NT2/D1 (cell line): ENCODE measurements around the gene DUSP2.

ENCODE experiments used
- DNase-seq: peaks from one replicate; pipeline ENCODE4 v3.0.0-alpha.2; 2011; ENCODE audit warnings: low read depth, low spot score
- H3K27me3 ChIP-seq: 2 replicates; pipeline ENCODE4 v1.6.0; 2011; ENCODE audit warnings: mild to moderate bottlenecking; ENCODE audit not compliant: insufficient read length, insufficient read depth
- H3K36me3 ChIP-seq: 2 replicates; pipeline ENCODE4 v1.6.1; 2011; ENCODE audit warnings: mild to moderate bottlenecking, low read length, mixed read lengths; ENCODE audit not compliant: insufficient read depth, insufficient read length
- H3K4me1 ChIP-seq: 2 replicates; pipeline ENCODE4 v1.5.1; 2011; ENCODE audit not compliant: insufficient read depth, insufficient read length
- H3K4me3 ChIP-seq: 2 replicates; pipeline ENCODE4 v1.5.1; 2011; ENCODE audit warnings: low read depth; ENCODE audit not compliant: insufficient read length
- H3K9ac ChIP-seq: 2 replicates; pipeline ENCODE4 v1.6.0; 2011; ENCODE audit warnings: low read depth; ENCODE audit not compliant: insufficient read length
- H3K9me3 ChIP-seq: 2 replicates; pipeline ENCODE4 v1.5.1; 2011; ENCODE audit warnings: mild to moderate bottlenecking, low read length; ENCODE audit not compliant: insufficient read depth
- SUZ12 ChIP-seq: IDR thresholded peaks from 2 replicates; pipeline ENCODE4 v1.6.1; 2011; ENCODE audit not compliant: insufficient read length, insufficient read depth; ENCODE audit errors: extremely low read depth
- YY1 ChIP-seq: IDR thresholded peaks from 2 replicates; pipeline ENCODE4 v1.6.1; 2011; ENCODE audit not compliant: insufficient read length, insufficient read depth
- ZNF274 ChIP-seq: IDR thresholded peaks from 2 replicates; pipeline ENCODE4 v1.6.1; 2011; ENCODE audit warnings: mild to moderate bottlenecking, low read depth, low read length

The DUSP2 gene

GRCh38 chr2:96114546-96114902 lies 30.7 kb downstream of the DUSP2 start:
- TF ChIP-seq SUZ12: no peak
- no peak for TF ChIP-seq ZNF274
- TF ChIP-seq YY1: no peak
- no peak overlapping the region for H3K4me3 ChIP-seq
- no peak for DNase-seq
- H3K27me3 ChIP-seq: peaks cover 38% of the 10 kb centered on the region
- no peak overlapping the region for H3K9ac ChIP-seq
- no peaks in the 10 kb centered on the region for H3K36me3 ChIP-seq
- no peaks in the 10 kb centered on the region; the same call in 1 of the 2 replicates for H3K9me3 ChIP-seq
- peaks cover 27% of the 10 kb centered on the region for H3K4me1 ChIP-seq

DNA sequence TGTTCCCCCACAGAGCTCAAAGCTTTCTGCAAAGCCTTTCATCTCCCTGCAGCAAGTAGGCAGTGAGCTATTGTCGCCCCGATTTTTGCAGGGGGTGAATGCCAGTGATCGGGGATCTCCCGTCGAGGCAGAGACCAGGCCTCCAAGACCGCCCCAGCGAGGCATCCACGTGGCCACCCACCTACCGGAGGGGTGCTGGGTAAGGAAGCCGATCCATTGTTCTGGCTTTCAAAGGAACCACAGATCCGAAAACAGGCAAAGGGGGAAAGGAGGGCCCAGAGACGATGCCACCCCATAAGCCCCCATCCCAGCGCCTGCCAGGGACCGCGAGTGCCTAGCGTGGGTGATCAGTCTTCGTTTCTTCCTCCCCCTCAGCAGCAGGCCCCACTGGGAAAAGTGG lies 31.3 kb downstream of the DUSP2 start:
- H3K27me3 ChIP-seq: peaks cover 34% of the 10 kb centered on the region
- TF ChIP-seq YY1: no peak
- no peak for TF ChIP-seq ZNF274
- no peak for TF ChIP-seq SUZ12
- H3K4me3 ChIP-seq: no peak overlapping the region
- H3K9ac ChIP-seq: no peak overlapping the region
- H3K4me1 ChIP-seq: peaks cover 33% of the 10 kb centered on the region
- no peaks in the 10 kb centered on the region for H3K36me3 ChIP-seq
- no peaks in the 10 kb centered on the region; the same call in 1 of the 2 replicates for H3K9me3 ChIP-seq
- DNase-seq: no peak

GRCh38 chr2:96113367-96113677 lies 31.9 kb downstream of the DUSP2 start:
- H3K27me3 ChIP-seq: peaks cover 28% of the 10 kb centered on the region
- no peaks in the 10 kb centered on the region for H3K36me3 ChIP-seq
- peaks cover 39% of the 10 kb centered on the region for H3K4me1 ChIP-seq
- no peak for DNase-seq
- H3K9me3 ChIP-seq: no peaks in the 10 kb centered on the region; the same call in 1 of the 2 replicates
- H3K4me3 ChIP-seq: no peak overlapping the region
- TF ChIP-seq SUZ12 (no peak), YY1 (no peak), ZNF274 (no peak)
- no peak overlapping the region for H3K9ac ChIP-seq

- no peaks in the 10 kb centered on the region; the same call in 1 of the 2 replicates for H3K9me3 ChIP-seq
- no peak for DNase-seq
- peaks cover 42% of the 10 kb centered on the region for H3K4me1 ChIP-seq
- H3K27me3 ChIP-seq: peaks cover 22% of the 10 kb centered on the region
- TF ChIP-seq YY1 (no peak), ZNF274 (no peak), SUZ12 (no peak)
- H3K9ac ChIP-seq: no peak overlapping the region
- no peaks in the 10 kb centered on the region for H3K36me3 ChIP-seq
- H3K4me3 ChIP-seq: no peak overlapping the region
Measured at GRCh38 chr2:96112501-96113366, 32.5 kb downstream of the DUSP2 start.

DNA sequence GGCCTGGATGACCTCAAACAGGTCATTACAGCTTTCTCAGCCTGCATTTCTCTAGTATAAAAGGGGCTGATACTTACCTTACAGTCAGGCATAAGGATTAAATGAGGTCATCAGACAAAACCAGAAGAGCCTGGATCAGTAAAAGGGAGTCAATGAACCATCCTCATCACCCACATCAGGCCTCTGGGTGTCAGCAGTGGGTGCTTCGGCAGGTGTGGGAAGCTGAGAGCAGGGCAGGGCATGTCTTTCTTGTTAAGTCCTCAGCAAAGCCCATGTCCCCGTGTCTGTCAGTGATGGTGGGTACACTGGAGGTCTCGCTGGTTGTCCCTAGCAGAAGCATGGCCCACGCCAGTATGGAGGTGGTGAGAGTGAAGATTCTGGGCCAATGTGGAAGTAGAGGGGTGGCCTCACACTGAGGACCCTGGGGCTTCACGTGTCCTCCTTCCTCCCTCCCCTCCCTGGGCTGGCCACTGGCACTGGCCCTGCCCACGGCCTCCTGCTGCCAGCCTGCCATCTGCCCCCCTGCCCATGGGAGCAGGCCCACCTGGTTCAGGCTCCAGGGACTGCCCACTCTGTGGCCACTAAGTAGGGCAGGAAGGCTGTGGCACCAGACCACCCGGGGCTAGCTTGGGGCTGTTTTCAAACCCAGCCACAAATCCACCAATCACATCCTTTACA lies 33.3 kb downstream of the DUSP2 start:
- peaks cover 15% of the 10 kb centered on the region for H3K27me3 ChIP-seq
- DNase-seq: no peak

GRCh38 chr2:96111257-96111640 lies 34.0 kb downstream of the DUSP2 start:
- H3K27me3 ChIP-seq: peaks cover 14% of the 10 kb centered on the region
- no peaks in the 10 kb centered on the region; the same call in 1 of the 2 replicates for H3K9me3 ChIP-seq
- DNase-seq: no peak
- H3K36me3 ChIP-seq: no peaks in the 10 kb centered on the region
- no peak overlapping the region for H3K4me3 ChIP-seq
- no peak overlapping the region for H3K9ac ChIP-seq
- peaks cover 37% of the 10 kb centered on the region for H3K4me1 ChIP-seq
- TF ChIP-seq YY1 (no peak), SUZ12 (no peak), ZNF274 (no peak)

More for the DNA sequence above, 33.3 kb downstream of the DUSP2 start:
- Histone ChIP-seq H3K4me3 (no peak overlapping the region), H3K4me1 (peaks cover 37% of the 10 kb centered on the region), H3K9me3 (no peaks in the 10 kb centered on the region; the same call in 1 of the 2 replicates), H3K9ac (no peak overlapping the region), H3K36me3 (no peaks in the 10 kb centered on the region)
- TF ChIP-seq SUZ12 (no peak), ZNF274 (no peak), YY1 (no peak)

DNA sequence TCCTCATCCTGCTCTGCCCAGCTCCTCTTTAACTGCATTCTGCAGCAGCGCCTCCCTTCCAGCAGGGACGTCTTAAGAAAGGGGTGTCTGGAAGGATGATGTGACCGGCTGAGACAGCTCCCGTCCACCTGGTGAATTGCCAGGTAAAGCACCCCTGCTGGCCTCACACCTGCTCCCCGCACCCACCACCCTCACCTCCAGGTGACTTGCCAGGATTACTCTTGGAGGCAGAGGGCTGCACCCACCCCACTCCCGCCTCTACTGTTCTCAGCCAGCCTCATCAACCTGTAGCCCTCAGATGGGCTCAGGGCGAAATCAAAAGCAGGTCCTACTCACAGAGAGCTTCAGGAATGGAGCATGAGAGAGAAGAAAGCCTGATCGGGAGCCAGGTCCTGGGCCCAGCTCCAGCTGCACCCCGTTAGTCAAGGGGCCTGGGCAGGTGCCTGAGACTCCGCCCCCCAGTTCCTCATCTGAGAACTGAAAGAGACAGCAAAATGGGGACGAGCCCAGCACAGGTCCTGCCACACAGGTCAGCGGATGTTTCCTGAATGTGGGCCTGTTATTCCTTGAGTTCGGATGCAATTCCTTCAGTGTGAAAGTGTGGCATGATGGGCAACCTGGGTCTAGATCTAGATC lies 34.5 kb downstream of the DUSP2 start:
- no peak overlapping the region for H3K9ac ChIP-seq
- peaks cover 9% of the 10 kb centered on the region for H3K27me3 ChIP-seq
- peaks cover 4% of the 10 kb centered on the region; the same call in 1 of the 2 replicates for H3K9me3 ChIP-seq
- H3K36me3 ChIP-seq: no peaks in the 10 kb centered on the region
- H3K4me3 ChIP-seq: no peak overlapping the region
- no peak for DNase-seq
- TF ChIP-seq SUZ12: no peak
- TF ChIP-seq YY1: no peak
- no peak for TF ChIP-seq ZNF274
- H3K4me1 ChIP-seq: peaks cover 33% of the 10 kb centered on the region
